Mesenchymal stem cell (in vitro differentiated cells and primary cell): Measurements from ENCODE around the gene PLGRKT.
"Not testable (repeated sequence)": the region's sequence is repeated elsewhere in the genome, so short reads cannot be mapped to it uniquely, and the experiment has no call there.

Experiments used
- DNase-seq: peaks from one replicate; pipeline ENCODE4 v3.0.0-alpha.2; 2013
- H2AFZ ChIP-seq: one replicate; pipeline ENCODE4 v1.6.1; 2013; ENCODE audit warnings: low read depth, mild to moderate bottlenecking, control low read depth, inconsistent platforms, low read length, moderate library complexity
- H2AK5ac ChIP-seq: 2 replicates; pipeline ENCODE4 v1.6.1; 2013; ENCODE audit warnings: low read length, moderate library complexity, mild to moderate bottlenecking, inconsistent platforms; ENCODE audit not compliant: severe bottlenecking
- H2BK120ac ChIP-seq: one replicate; pipeline ENCODE4 v1.6.1; 2013; ENCODE audit warnings: low read depth, mild to moderate bottlenecking, inconsistent platforms, low read length, moderate library complexity
- H2BK12ac ChIP-seq, 2 experiments: one replicate each; pipeline ENCODE4 v1.6.1; 2013; ENCODE audit warnings: inconsistent platforms in 2 of 2, low read length in 2 of 2, mild to moderate bottlenecking in 2 of 2, moderate library complexity in 2 of 2, control low read depth in 1 of 2
- H2BK15ac ChIP-seq: one replicate; pipeline ENCODE4 v1.6.1; 2013; ENCODE audit warnings: mild to moderate bottlenecking, low read depth, inconsistent platforms; ENCODE audit not compliant: poor library complexity, severe bottlenecking
- H2BK5ac ChIP-seq: 2 replicates; pipeline ENCODE4 v1.6.1; 2013; ENCODE audit warnings: low read depth, mild to moderate bottlenecking, low read length, control low read depth, inconsistent platforms; ENCODE audit not compliant: poor library complexity, severe bottlenecking
- H3K14ac ChIP-seq, 2 experiments: one replicate each; pipeline ENCODE4 v1.6.1; 2013; ENCODE audit warnings: inconsistent platforms in 2 of 2, low read length in 2 of 2, control low read depth in 1 of 2, mild to moderate bottlenecking in 1 of 2, moderate library complexity in 1 of 2
- H3K18ac ChIP-seq, 2 experiments: one replicate each; pipeline ENCODE4 v1.6.1; 2013; ENCODE audit warnings: inconsistent platforms in 2 of 2, low read length in 2 of 2, control low read depth in 1 of 2, low read depth in 1 of 2, mild to moderate bottlenecking in 1 of 2
- H3K23ac ChIP-seq, 2 experiments: one replicate each; pipeline ENCODE4 v1.6.1; 2013; ENCODE audit warnings: inconsistent platforms in 2 of 2, low read length in 2 of 2, mild to moderate bottlenecking in 2 of 2, moderate library complexity in 2 of 2, control low read depth in 1 of 2
- H3K27ac ChIP-seq: 2 replicates; pipeline ENCODE4 v1.5.1; 2013; ENCODE audit warnings: mild to moderate bottlenecking, moderate library complexity, low read length, control low read depth, inconsistent platforms; ENCODE audit not compliant: poor library complexity, severe bottlenecking
- H3K27me3 ChIP-seq, 2 experiments: 2 replicates each; pipeline versions ENCODE4 v1.6.1 to v1.7.0; 2013; ENCODE audit warnings: low read length in 2 of 2, mild to moderate bottlenecking in 2 of 2, moderate library complexity in 2 of 2, control low read depth in 1 of 2, inconsistent platforms in 1 of 2; ENCODE audit not compliant: control insufficient read depth in 1 of 2, insufficient read depth in 1 of 2
- H3K36me3 ChIP-seq, 2 experiments: 2 replicates each; pipeline versions ENCODE4 v1.6.1 to v1.7.0; 2013; ENCODE audit warnings: low read length in 2 of 2, control low read depth in 1 of 2, inconsistent platforms in 1 of 2, low read depth in 1 of 2, mild to moderate bottlenecking in 1 of 2; ENCODE audit not compliant: insufficient read depth in 2 of 2, control insufficient read depth in 1 of 2
- H3K4ac ChIP-seq, 2 experiments: one replicate each; pipeline ENCODE4 v1.6.1; 2013; ENCODE audit warnings: inconsistent platforms in 2 of 2, low read length in 2 of 2, mild to moderate bottlenecking in 2 of 2, moderate library complexity in 2 of 2, control low read depth in 1 of 2, low read depth in 1 of 2
- H3K4me1 ChIP-seq: 2 replicates; pipeline ENCODE4 v1.6.1; 2013; ENCODE audit warnings: low read depth, low read length, control low read depth; ENCODE audit not compliant: control insufficient read depth, insufficient read depth
- H3K4me2 ChIP-seq: 2 replicates; pipeline ENCODE4 v1.6.1; 2013; ENCODE audit warnings: low read length, mild to moderate bottlenecking, inconsistent platforms; ENCODE audit not compliant: poor library complexity, severe bottlenecking
- H3K4me3 ChIP-seq, 2 experiments: 2 replicates each; pipeline versions ENCODE4 v1.5.1 to v1.7.0; 2013; ENCODE audit warnings: low read length in 2 of 2, mild to moderate bottlenecking in 2 of 2, control low read depth in 1 of 2, low read depth in 1 of 2; ENCODE audit not compliant: insufficient read depth in 1 of 2
- H3K79me1 ChIP-seq: replicated peaks from 2 replicates; pipeline ENCODE4 v1.6.1; 2013; ENCODE audit warnings: mild to moderate bottlenecking, control low read depth, low read length, inconsistent platforms; ENCODE audit not compliant: poor library complexity, severe bottlenecking
- H3K9ac ChIP-seq: 2 replicates; pipeline ENCODE4 v1.7.0; 2013; ENCODE audit warnings: mild to moderate bottlenecking, low read length, moderate library complexity
- H3K9me3 ChIP-seq: 2 replicates; pipeline ENCODE4 v1.7.0; 2013; ENCODE audit warnings: mild to moderate bottlenecking, low read length; ENCODE audit not compliant: control insufficient read depth
- H4K8ac ChIP-seq: one replicate; pipeline ENCODE4 v1.6.1; 2013; ENCODE audit warnings: inconsistent platforms, mild to moderate bottlenecking, low read length, moderate library complexity
- H4K91ac ChIP-seq: one replicate; pipeline ENCODE4 v1.6.1; 2013; ENCODE audit warnings: mild to moderate bottlenecking, low read length, inconsistent platforms
- WGBS: methylation state at CpG from one replicate; pipeline ENCODE4 v1.1.7; 2013; ENCODE audit warnings: mixed read lengths; 5-methylcytosine and 5-hydroxymethylcytosine counted together

The PLGRKT gene

GRCh38 chr9:5479994-5480694, 42.4 kb upstream of the PLGRKT start:
- Histone ChIP-seq H4K91ac (no peak overlapping the region), H2BK15ac (no peak overlapping the region), H2AFZ (no peak overlapping the region), H3K4me1 (no peaks in the 10 kb centered on the region), H4K8ac (no peak overlapping the region), H3K9me3 (no peaks in the 10 kb centered on the region), H2BK12ac (no peak overlapping the region), H2BK120ac (no peak overlapping the region), H3K79me1 (no peaks in the 10 kb centered on the region), H3K9ac (no peak overlapping the region), H3K23ac (no peak overlapping the region), H3K27me3 (no peaks in the 10 kb centered on the region), H3K18ac (no peak overlapping the region), H2AK5ac (no peak overlapping the region), H3K4me3 (no peak overlapping the region), H3K27ac (no peak overlapping the region), H2BK5ac (no peak overlapping the region), H3K4ac (no peak overlapping the region), H3K14ac (no peak overlapping the region), H3K36me3 (no peaks in the 10 kb centered on the region), H3K4me2 (no peak overlapping the region)
- DNase-seq: peak; percentile 16
- whole genome bisulfite sequencing: 60% methylated on average over 1 of the region's 3 CpGs

GRCh38 chr9:5478206-5478605, 40.5 kb upstream of the PLGRKT start:
- no peak overlapping the region for H2AK5ac ChIP-seq
- H2BK120ac ChIP-seq: no peak overlapping the region
- no peak overlapping the region for H2BK5ac ChIP-seq
- no peak overlapping the region for H3K23ac ChIP-seq
- H3K79me1 ChIP-seq: no peaks in the 10 kb centered on the region
- no peak overlapping the region for H3K4me2 ChIP-seq
- no peaks in the 10 kb centered on the region for H3K9me3 ChIP-seq
- DNase-seq: no peak
- H4K8ac ChIP-seq: no peak overlapping the region
- no peak overlapping the region for H3K27ac ChIP-seq
- 90% methylated on average over 2 of the region's 2 CpGs for WGBS
- H2BK15ac ChIP-seq: no peak overlapping the region
- no peak overlapping the region for H4K91ac ChIP-seq
- no peak overlapping the region for H2BK12ac ChIP-seq
- H3K4me3 ChIP-seq: no peak overlapping the region
- no peaks in the 10 kb centered on the region for H3K4me1 ChIP-seq
- no peak overlapping the region for H2AFZ ChIP-seq
- H3K4ac ChIP-seq: no peak overlapping the region
- H3K36me3 ChIP-seq: no peaks in the 10 kb centered on the region
- H3K14ac ChIP-seq: no peak overlapping the region
- H3K27me3 ChIP-seq: no peaks in the 10 kb centered on the region
- no peak overlapping the region for H3K18ac ChIP-seq
- no peak overlapping the region for H3K9ac ChIP-seq

GRCh38 chr9:5475611-5476010, 37.9 kb upstream of the PLGRKT start:
- H3K27me3 ChIP-seq, H4K8ac ChIP-seq, H2AFZ ChIP-seq, H3K4me1 ChIP-seq, H3K4me2 ChIP-seq, H2BK15ac ChIP-seq, H3K27ac ChIP-seq, H3K9me3 ChIP-seq, DNase-seq, H3K79me1 ChIP-seq, H3K4ac ChIP-seq, H3K23ac ChIP-seq, H2BK120ac ChIP-seq, H2AK5ac ChIP-seq, H3K4me3 ChIP-seq, H3K18ac ChIP-seq, H3K36me3 ChIP-seq, H3K14ac ChIP-seq, H2BK12ac ChIP-seq, H3K9ac ChIP-seq, H2BK5ac ChIP-seq, H4K91ac ChIP-seq: not testable (repeated sequence)
- 90% methylated on average over 1 of the region's 2 CpGs for WGBS

- Histone ChIP-seq H3K4ac (no peak overlapping the region), H3K4me2 (no peak overlapping the region), H2BK5ac (no peak overlapping the region), H3K4me1 (no peaks in the 10 kb centered on the region), H2BK120ac (no peak overlapping the region), H2BK12ac (no peak overlapping the region), H2AFZ (no peak overlapping the region), H3K9ac (no peak overlapping the region), H3K9me3 (no peaks in the 10 kb centered on the region), H3K23ac (no peak overlapping the region), H4K8ac (no peak overlapping the region), H4K91ac (no peak overlapping the region), H3K79me1 (no peaks in the 10 kb centered on the region), H2BK15ac (no peak overlapping the region), H3K27me3 (no peaks in the 10 kb centered on the region), H3K14ac (no peak overlapping the region), H3K36me3 (no peaks in the 10 kb centered on the region), H3K18ac (no peak overlapping the region), H2AK5ac (no peak overlapping the region), H3K27ac (no peak overlapping the region), H3K4me3 (no peak overlapping the region)
- WGBS: 100% methylated on average over 2 of the region's 3 CpGs
- DNase-seq: no peak
Observed at GRCh38 chr9:5470816-5471215, 33.1 kb upstream of the PLGRKT start.
